Measurements from ENCODE around the gene NRCAM.
A peak's percentile ranks its signal among the peaks of the same experiment; 100 is the strongest.

The NRCAM gene

DNA sequence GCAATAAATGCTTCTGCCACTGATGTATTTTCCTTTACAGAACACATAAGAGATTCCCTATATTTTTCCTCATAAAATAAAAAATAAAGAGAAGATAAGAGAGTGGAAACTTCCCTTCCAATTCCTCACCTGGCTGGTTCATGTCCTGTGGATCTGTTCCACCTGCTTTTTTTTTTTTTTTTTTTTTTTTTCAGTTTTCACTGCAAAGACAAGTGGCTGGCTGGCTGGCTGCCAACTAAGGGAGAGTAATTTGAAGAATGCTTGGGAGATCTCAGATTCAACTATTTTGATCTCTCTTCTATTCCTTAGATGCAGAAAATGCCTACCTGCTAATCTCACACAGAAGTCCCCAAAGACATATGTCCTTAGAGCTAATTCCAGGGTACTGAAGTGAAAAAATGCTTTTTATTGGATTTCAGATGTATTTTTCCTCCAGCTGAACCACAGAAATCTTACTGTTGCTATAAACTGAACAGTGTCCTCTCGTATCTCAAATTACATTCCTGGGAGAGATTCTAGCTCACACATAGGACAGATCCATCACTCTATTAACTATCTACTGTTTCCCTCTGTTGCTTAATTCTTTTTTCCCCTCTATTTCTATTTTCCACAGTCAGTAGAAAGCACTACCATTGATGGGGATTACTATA lies 120.8 kb downstream of the NRCAM start:
- H2AFZ ChIP-seq (ENCODE audit: low read depth, low read length): no peak overlapping the region
- H3K36me3 ChIP-seq (replicated peaks; ENCODE audit: low read depth, low read length): peaks cover 6% of the 10 kb centered on the region
- no peaks in the 10 kb centered on the region for H3K27me3 ChIP-seq (ENCODE audit: low read depth, low read length)
- H3K4me1 ChIP-seq (ENCODE audit: low read length): peaks cover 24% of the 10 kb centered on the region
- no peak for TF ChIP-seq EZH2phosphoT487 (IDR thresholded peaks at IDR 0.05; ENCODE audit: low read depth)
- no peak for TF ChIP-seq CTCF (IDR thresholded peaks at IDR 0.05; ENCODE audit: low read depth, low read length)
- H3K4me3 ChIP-seq (ENCODE audit: low read length): no peak overlapping the region
- peaks cover 73% of the 10 kb centered on the region for H3K79me2 ChIP-seq (ENCODE audit: low read length)
- H3K9me3 ChIP-seq (ENCODE audit: insufficient read depth, low read length): no peaks in the 10 kb centered on the region
- H4K20me1 ChIP-seq (ENCODE audit: insufficient read depth, low read length): peaks cover 13% of the 10 kb centered on the region
- H3K9ac ChIP-seq (ENCODE audit: low read length): no peak overlapping the region
- no peak overlapping the region for H3K4me2 ChIP-seq (ENCODE audit: low read length)
- H3K27ac ChIP-seq (ENCODE audit: low read length): no peak overlapping the region

GRCh38 chr7:108332937-108333336 lies 123.3 kb downstream of the NRCAM start:
- Histone ChIP-seq H3K36me3 (replicated peaks; ENCODE audit: low read depth, low read length) (peaks cover 6% of the 10 kb centered on the region), H3K9ac (ENCODE audit: low read length) (no peak overlapping the region), H3K4me2 (ENCODE audit: low read length) (no peak overlapping the region), H3K27ac (ENCODE audit: low read length) (no peak overlapping the region), H3K27me3 (ENCODE audit: low read depth, low read length) (no peaks in the 10 kb centered on the region), H4K20me1 (ENCODE audit: insufficient read depth, low read length) (peaks cover 9% of the 10 kb centered on the region; the same call in 1 of the 2 replicates), H2AFZ (ENCODE audit: low read depth, low read length) (no peak overlapping the region), H3K9me3 (ENCODE audit: insufficient read depth, low read length) (no peaks in the 10 kb centered on the region), H3K4me3 (ENCODE audit: low read length) (no peak overlapping the region), H3K79me2 (ENCODE audit: low read length) (peaks cover 87% of the 10 kb centered on the region), H3K4me1 (ENCODE audit: low read length) (peaks cover 49% of the 10 kb centered on the region)
- no peak for TF ChIP-seq EZH2phosphoT487 (IDR thresholded peaks at IDR 0.05; ENCODE audit: low read depth)
- no peak for TF ChIP-seq CTCF (IDR thresholded peaks at IDR 0.05; ENCODE audit: low read depth, low read length)

GRCh38 chr7:108331971-108332370 lies 124.3 kb downstream of the NRCAM start:
- Histone ChIP-seq H3K9me3 (ENCODE audit: insufficient read depth, low read length) (no peaks in the 10 kb centered on the region), H3K4me3 (ENCODE audit: low read length) (no peak overlapping the region), H3K79me2 (ENCODE audit: low read length) (peaks cover 92% of the 10 kb centered on the region), H3K27ac (ENCODE audit: low read length) (peak overlapping the region; percentile 21; the same call in 1 of the 2 replicates), H3K9ac (ENCODE audit: low read length) (no peak overlapping the region), H3K4me1 (ENCODE audit: low read length) (peaks cover 59% of the 10 kb centered on the region), H3K27me3 (ENCODE audit: low read depth, low read length) (no peaks in the 10 kb centered on the region), H2AFZ (ENCODE audit: low read depth, low read length) (no peak overlapping the region), H3K36me3 (replicated peaks; ENCODE audit: low read depth, low read length) (peaks cover 6% of the 10 kb centered on the region), H3K4me2 (ENCODE audit: low read length) (0 out of 2 replicates have a peak overlapping the region, but pooled peaks have one; percentile 0), H4K20me1 (ENCODE audit: insufficient read depth, low read length) (peaks cover 9% of the 10 kb centered on the region; the same call in 1 of the 2 replicates)
- TF ChIP-seq CTCF (IDR thresholded peaks at IDR 0.05; ENCODE audit: low read depth, low read length) (no peak), EZH2phosphoT487 (IDR thresholded peaks at IDR 0.05; ENCODE audit: low read depth) (no peak)

DNA sequence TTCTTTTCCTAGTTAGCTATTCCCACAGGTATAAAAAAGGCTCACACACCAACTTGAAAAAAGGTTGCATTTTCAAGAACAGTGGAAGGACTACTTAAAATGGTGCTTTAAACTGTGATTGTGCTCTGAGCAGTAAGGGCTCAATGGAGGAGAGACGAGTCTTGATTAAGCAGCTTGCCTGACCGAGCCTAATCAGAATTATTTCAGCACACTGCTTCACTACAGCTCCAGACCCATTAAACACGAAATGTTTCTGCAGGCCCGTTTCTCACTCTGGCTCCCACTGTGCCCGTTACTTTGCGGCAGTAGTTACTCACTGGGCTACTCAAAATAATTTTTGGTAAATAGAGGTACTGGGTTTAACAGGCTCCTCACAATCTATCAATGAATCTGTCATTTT lies 126.0 kb downstream of the NRCAM start:
- no peak for TF ChIP-seq CTCF (IDR thresholded peaks at IDR 0.05; ENCODE audit: low read depth, low read length)
- no peak for TF ChIP-seq EZH2phosphoT487 (IDR thresholded peaks at IDR 0.05; ENCODE audit: low read depth)

More for the DNA sequence above, 126.0 kb downstream of the NRCAM start:
- peak overlapping the region; percentile 98 for H3K27ac ChIP-seq (ENCODE audit: low read length)
- peaks cover 11% of the 10 kb centered on the region for H3K36me3 ChIP-seq (replicated peaks; ENCODE audit: low read depth, low read length)
- H3K4me3 ChIP-seq (ENCODE audit: low read length): no peak overlapping the region
- no peak overlapping the region; the same call in 1 of the 2 replicates for H3K9ac ChIP-seq (ENCODE audit: low read length)
- H4K20me1 ChIP-seq (ENCODE audit: insufficient read depth, low read length): peaks cover 9% of the 10 kb centered on the region; the same call in 1 of the 2 replicates
- H3K79me2 ChIP-seq (ENCODE audit: low read length): peaks cover 98% of the 10 kb centered on the region
- H3K4me2 ChIP-seq (ENCODE audit: low read length): peak overlapping the region; percentile 82; the same call in 1 of the 2 replicates
- H3K4me1 ChIP-seq (ENCODE audit: low read length): peaks cover 76% of the 10 kb centered on the region
- no peaks in the 10 kb centered on the region for H3K9me3 ChIP-seq (ENCODE audit: insufficient read depth, low read length)
- H2AFZ ChIP-seq (ENCODE audit: low read depth, low read length): no peak overlapping the region
- no peaks in the 10 kb centered on the region for H3K27me3 ChIP-seq (ENCODE audit: low read depth, low read length)

All from OCI-LY3 (cell line).